Activated CD4-positive, alpha-beta T cell treated with anti-CD3 and anti-CD28 coated beads, Interleukin-2, amount 50 U/mL, for 4 hours (primary cell): ENCODE measurements around the gene MAP7D2.
"Not testable (repeated sequence)": the region's sequence is repeated elsewhere in the genome, so short reads cannot be mapped to it uniquely, and the experiment has no call there.

ENCODE experiments used
- DNase-seq, 2 experiments: peaks; one replicate each; pipeline ENCODE4 v3.0.0-alpha.2; 2020

The MAP7D2 gene

GRCh38 chrX:20116577-20117240 lies at the start of gene MAP7D2:
MAP7D2 (minus strand) TSS chrX:20116907; CDS start chrX:20116879, 28 bp downstream.
- DNase-seq = no peak

- DNase-seq = not testable (repeated sequence)
Measured at GRCh38 chrX:20162516-20162915, 45.8 kb upstream of the MAP7D2 start.

- no peak for DNase-seq
Measured at GRCh38 chrX:20159797-20160385, 43.2 kb upstream of the MAP7D2 start.

GRCh38 chrX:20151689-20152088 lies 35.0 kb upstream of the MAP7D2 start:
- DNase-seq = no peak

GRCh38 chrX:20149326-20149725 lies 32.6 kb upstream of the MAP7D2 start:
- no peak for DNase-seq

GRCh38 chrX:20147561-20147960 lies 30.9 kb upstream of the MAP7D2 start:
- no peak for DNase-seq

GRCh38 chrX:20144491-20144890 lies 27.8 kb upstream of the MAP7D2 start:
- DNase-seq = no peak

- no peak for DNase-seq
Measured at GRCh38 chrX:20143561-20143960, 26.9 kb upstream of the MAP7D2 start.

GRCh38 chrX:20143111-20143510 lies 26.4 kb upstream of the MAP7D2 start:
- no peak for DNase-seq

- peak; percentile 93 for DNase-seq
Measured at GRCh38 chrX:20141281-20142220, 24.8 kb upstream of the MAP7D2 start, which contains the start of gene EIF1AX. EIF1AX (minus strand) TSS chrX:20141838; CDS start chrX:20141640, 198 bp downstream.

- no peak for DNase-seq
Measured at GRCh38 chrX:20140420-20140819, 23.7 kb upstream of the MAP7D2 start.

- DNase-seq = no peak
Measured at GRCh38 chrX:20139966-20140365, 23.3 kb upstream of the MAP7D2 start.

GRCh38 chrX:20135944-20136343 lies 19.2 kb upstream of the MAP7D2 start:
- DNase-seq = no peak

- DNase-seq = no peak
Measured at GRCh38 chrX:20132666-20133065, 16.0 kb upstream of the MAP7D2 start.

- DNase-seq = no peak
Measured at GRCh38 chrX:20130357-20130756, 13.7 kb upstream of the MAP7D2 start.

- DNase-seq = no peak
Measured at GRCh38 chrX:20129547-20129946, 12.8 kb upstream of the MAP7D2 start.

GRCh38 chrX:20128670-20129069 lies 12.0 kb upstream of the MAP7D2 start:
- DNase-seq = no peak

- not testable (repeated sequence) for DNase-seq
Measured at GRCh38 chrX:20127440-20127839, 10.7 kb upstream of the MAP7D2 start.

- DNase-seq = not testable (repeated sequence)
Measured at GRCh38 chrX:20126833-20127232, 10.1 kb upstream of the MAP7D2 start.

GRCh38 chrX:20124964-20125363 lies 8.3 kb upstream of the MAP7D2 start:
- no peak for DNase-seq

- DNase-seq = no peak
Measured at GRCh38 chrX:20118065-20118824, 1.5 kb upstream of the MAP7D2 start.

- no peak for DNase-seq
Measured at GRCh38 chrX:20116087-20116576, 575 bp downstream of the MAP7D2 start.
